GM06990 (cell line): ENCODE measurements around the gene SHH.

Experiments used
- DNase-seq: peaks from one replicate; pipeline ENCODE4 v3.0.0-alpha.2; 2011; ENCODE audit not compliant: insufficient read length; ENCODE audit errors: extremely low read depth
- H3K27me3 ChIP-seq: replicated peaks from 2 replicates; pipeline ENCODE4 v1.6.0; 2011; ENCODE audit warnings: low read length; ENCODE audit not compliant: control insufficient read depth, insufficient read depth
- H3K36me3 ChIP-seq: 2 replicates; pipeline ENCODE4 v1.5.1; 2011; ENCODE audit warnings: low read length; ENCODE audit not compliant: control insufficient read depth, insufficient read depth
- H3K4me3 ChIP-seq: replicated peaks from 2 replicates; pipeline ENCODE4 v1.5.1; 2011; ENCODE audit warnings: low read depth, mild to moderate bottlenecking, control low read depth, low read length
- TF ChIP-seq, protein P1 (sequence below): IDR thresholded peaks from 2 replicates; pipeline ENCODE4 v1.5.1; 2011; ENCODE audit warnings: low read length, control low read depth, mild to moderate bottlenecking, inconsistent platforms; ENCODE audit not compliant: insufficient read depth, poor library complexity, severe bottlenecking

The SHH gene

DNA sequence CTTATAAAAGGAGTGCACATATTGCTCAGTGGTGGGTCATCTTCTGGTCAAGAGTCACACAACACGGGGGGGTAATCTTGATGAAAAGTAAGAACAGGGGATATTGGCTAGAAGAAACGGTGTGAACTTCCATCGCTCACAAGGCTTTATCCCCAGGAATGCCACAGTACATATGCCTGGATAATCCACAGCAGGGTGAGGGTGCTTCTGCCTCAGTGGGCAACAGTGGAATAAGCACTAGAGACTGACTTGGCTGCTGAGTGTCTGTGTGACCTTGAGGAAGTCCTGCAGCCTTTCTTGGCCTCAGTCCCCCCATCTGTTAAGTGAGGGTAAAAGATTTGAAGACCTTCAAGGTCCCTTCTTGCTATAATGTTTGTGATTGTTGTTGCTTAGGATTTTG, 44.9 kb upstream of the SHH start:
- TF ChIP-seq, protein P1, sequence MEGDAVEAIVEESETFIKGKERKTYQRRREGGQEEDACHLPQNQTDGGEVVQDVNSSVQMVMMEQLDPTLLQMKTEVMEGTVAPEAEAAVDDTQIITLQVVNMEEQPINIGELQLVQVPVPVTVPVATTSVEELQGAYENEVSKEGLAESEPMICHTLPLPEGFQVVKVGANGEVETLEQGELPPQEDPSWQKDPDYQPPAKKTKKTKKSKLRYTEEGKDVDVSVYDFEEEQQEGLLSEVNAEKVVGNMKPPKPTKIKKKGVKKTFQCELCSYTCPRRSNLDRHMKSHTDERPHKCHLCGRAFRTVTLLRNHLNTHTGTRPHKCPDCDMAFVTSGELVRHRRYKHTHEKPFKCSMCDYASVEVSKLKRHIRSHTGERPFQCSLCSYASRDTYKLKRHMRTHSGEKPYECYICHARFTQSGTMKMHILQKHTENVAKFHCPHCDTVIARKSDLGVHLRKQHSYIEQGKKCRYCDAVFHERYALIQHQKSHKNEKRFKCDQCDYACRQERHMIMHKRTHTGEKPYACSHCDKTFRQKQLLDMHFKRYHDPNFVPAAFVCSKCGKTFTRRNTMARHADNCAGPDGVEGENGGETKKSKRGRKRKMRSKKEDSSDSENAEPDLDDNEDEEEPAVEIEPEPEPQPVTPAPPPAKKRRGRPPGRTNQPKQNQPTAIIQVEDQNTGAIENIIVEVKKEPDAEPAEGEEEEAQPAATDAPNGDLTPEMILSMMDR: no peak
- Histone ChIP-seq H3K36me3 (no peaks in the 10 kb centered on the region), H3K4me3 (no peak overlapping the region), H3K27me3 (peaks cover 2% of the 10 kb centered on the region)
- DNase-seq: no peak

DNA sequence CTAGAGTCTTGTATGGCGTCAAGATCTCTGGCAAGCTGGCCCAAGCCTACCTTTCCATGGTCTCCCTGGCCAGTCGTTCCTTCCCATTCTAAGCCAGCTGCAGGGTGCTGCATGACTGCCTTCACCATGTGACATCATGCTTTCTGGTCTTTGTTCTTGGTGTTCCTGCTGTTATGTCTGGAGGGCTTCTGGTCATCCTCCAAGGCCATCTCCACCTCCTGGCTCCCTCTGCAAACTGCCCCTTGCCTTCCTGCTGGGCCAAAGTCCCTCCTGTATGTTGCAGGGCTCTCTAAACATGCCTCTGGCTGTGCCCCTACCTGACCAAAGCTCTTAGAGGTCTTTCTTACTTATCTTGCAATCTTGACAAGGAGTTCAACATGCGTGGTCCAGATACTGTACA, 44.4 kb upstream of the SHH start:
- no peak for DNase-seq
- no peak overlapping the region for H3K4me3 ChIP-seq
- no peaks in the 10 kb centered on the region for H3K36me3 ChIP-seq
- H3K27me3 ChIP-seq: peaks cover 2% of the 10 kb centered on the region
- TF ChIP-seq, protein P1: no peak

DNA sequence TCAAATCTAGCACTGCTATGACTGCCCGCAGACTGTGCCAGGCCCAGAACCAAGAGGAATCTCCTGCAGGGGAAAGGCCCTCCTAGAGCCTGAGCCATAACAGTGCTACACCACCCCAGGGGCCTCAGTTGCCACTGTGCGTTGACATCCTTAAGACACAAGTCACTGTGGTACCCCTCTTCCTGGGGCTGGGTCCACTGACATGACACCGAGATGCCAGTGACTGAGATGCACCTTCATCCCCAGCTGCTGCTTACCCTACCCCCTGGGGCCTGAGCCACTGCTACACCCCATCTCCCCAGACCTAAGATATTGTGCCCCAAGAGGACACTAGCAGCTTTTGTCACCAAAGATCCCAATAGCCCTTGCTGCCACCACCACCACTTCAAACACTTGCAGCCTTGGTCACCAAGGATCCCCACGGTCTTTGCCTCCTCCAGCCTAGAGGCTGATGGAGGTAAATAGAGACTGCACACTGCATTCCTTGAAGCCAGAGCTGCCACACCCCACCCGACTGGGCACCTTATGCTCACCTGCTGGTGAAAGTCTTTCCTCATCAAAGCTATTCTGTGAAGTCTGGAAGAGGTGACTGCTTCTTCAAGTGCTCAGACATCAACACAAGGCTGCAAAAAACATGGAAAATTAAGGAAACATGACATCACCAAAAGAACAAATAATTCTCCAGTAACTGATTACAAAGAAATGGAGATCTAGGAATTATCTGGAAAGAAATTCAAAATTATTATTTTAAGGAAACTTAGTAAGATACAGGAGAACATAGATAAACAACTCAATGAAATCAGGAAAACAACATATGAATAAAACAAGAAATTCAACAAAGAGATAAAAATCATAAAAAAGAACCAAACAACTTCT, 40.4 kb upstream of the SHH start:
- TF ChIP-seq, protein P1: no peak
- no peak for DNase-seq
- Histone ChIP-seq H3K4me3 (no peak overlapping the region), H3K27me3 (no peaks in the 10 kb centered on the region; the same call in none of the 2 replicates), H3K36me3 (no peaks in the 10 kb centered on the region)

DNA sequence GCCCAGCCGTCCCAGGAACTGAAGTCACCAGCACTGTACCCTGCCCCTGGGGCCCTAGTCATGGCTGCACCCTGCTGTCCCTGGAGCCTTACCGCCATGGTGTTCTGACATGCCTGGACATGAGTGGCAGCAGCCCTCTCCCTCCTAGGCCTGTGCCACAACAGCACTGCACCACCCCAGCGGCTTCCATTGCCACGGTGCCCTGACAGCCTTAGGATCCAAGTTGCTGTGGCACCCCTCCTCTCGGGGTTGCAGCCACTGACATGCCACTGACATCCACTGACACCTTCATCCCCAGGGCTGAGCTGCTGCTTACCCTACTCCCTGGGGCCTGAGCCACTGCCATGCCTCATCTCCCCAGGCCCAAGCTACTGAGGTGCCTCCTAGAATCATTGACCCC, 39.6 kb upstream of the SHH start:
- Histone ChIP-seq H3K27me3 (no peaks in the 10 kb centered on the region; the same call in 1 of the 2 replicates), H3K4me3 (no peak overlapping the region), H3K36me3 (no peaks in the 10 kb centered on the region)
- TF ChIP-seq, protein P1: no peak
- DNase-seq: no peak

DNA sequence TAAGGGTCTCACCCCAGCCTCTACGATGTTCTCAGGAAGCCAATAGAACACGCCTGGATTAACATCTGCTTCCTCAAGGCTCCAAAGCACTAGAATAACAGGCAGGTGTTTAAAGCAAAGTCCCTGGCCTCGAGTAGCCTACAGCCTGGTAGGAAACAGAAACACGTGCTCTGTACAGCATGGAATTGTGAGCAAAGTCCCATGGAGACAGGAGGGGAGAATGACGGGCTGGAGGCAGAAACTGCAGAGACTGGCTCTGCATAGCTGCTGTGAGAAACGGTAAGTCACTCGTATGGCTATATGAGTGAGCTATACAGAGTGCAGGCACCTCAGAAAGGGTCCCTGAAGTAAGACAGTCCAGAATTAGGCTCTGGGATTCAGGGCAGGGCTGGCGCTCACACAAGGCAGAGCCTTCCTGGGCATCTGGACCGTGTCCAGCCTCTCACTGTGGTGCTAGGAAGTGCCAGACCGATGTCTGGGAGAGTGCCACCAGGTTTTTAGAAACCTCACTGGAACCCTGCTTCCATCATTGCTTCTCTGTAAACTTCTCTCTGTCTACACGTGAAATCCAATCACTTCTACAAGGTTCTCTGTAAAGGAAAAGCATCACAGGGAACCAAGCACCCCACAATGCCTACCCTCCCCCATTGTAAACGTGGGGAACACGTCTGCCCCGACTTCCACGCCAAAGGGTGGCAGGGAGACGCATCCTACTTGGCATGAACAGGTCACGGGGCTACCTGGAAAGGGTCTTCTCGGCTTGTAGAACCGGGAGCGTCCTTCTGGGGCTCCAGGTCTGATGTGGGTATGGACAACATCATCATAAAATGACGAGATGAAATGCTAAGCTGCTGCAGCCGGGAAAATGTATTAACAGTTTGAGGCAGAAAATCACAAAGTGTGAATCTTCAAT, 38.8 kb upstream of the SHH start:
- Histone ChIP-seq H3K4me3 (no peak overlapping the region), H3K27me3 (no peaks in the 10 kb centered on the region; the same call in 1 of the 2 replicates), H3K36me3 (no peaks in the 10 kb centered on the region)
- TF ChIP-seq, protein P1: no peak
- DNase-seq: no peak
